SK-N-SH treated with all-trans-retinoic acid at 6 μM for 48 hours (cell line): ENCODE measurements around the gene FGF13.

Experiments
- ARNTL ChIP-seq: fragments of 450-650 bp; formaldehyde crosslinking; IDR thresholded peaks from 2 replicates; pipeline ENCODE4 v1.5.0; 2020; ENCODE audit warnings: low read depth, mild to moderate bottlenecking, moderate library complexity, borderline replicate concordance
- BACH2 ChIP-seq: fragments of 250-450 bp; sonication (Bioruptor Pico); IDR thresholded peaks from 2 replicates; pipeline ENCODE4 v1.9.0; 2021; ENCODE audit warnings: mild to moderate bottlenecking, borderline replicate concordance
- CREB5 ChIP-seq: fragments of 250-450 bp; sonication (Bioruptor Pico); IDR thresholded peaks from 2 replicates; pipeline ENCODE4 v1.5.1; 2020; ENCODE audit warnings: low read depth, mild to moderate bottlenecking, moderate library complexity
- CSRNP3 ChIP-seq: fragments of 250-450 bp; sonication (Bioruptor Pico); IDR thresholded peaks from 2 replicates; pipeline ENCODE4 v1.5.1; 2021; ENCODE audit warnings: mild to moderate bottlenecking, moderate library complexity
- OSR1 ChIP-seq: fragments of 250-450 bp; sonication (Bioruptor Pico); IDR thresholded peaks from 2 replicates; pipeline ENCODE4 v1.8.0; 2022; ENCODE audit warnings: moderate library complexity, mild to moderate bottlenecking, inconsistent platforms
- PATZ1 ChIP-seq: fragments of 250-450 bp; sonication (Bioruptor Pico); IDR thresholded peaks from 2 replicates; pipeline ENCODE4 v1.8.0; 2020; ENCODE audit warnings: mild to moderate bottlenecking, moderate library complexity, borderline replicate concordance
- ZC3H10 ChIP-seq: fragments of 250-450 bp; sonication (Bioruptor Pico); IDR thresholded peaks from 2 replicates; pipeline ENCODE4 v1.5.1; 2021; ENCODE audit warnings: mild to moderate bottlenecking, moderate library complexity
- ZFP3 ChIP-seq: fragments of 250-450 bp; sonication (Bioruptor Pico); IDR thresholded peaks from 2 replicates; pipeline ENCODE4 v1.5.0; 2020; ENCODE audit warnings: mild to moderate bottlenecking, moderate library complexity
- ZFP30 ChIP-seq: fragments of 450-650 bp; formaldehyde crosslinking; IDR thresholded peaks from 2 replicates; pipeline ENCODE4 v1.5.0; 2022; ENCODE audit warnings: mild to moderate bottlenecking, moderate library complexity
- ZNF565 ChIP-seq: fragments of 450-650 bp; formaldehyde crosslinking; conservative IDR thresholded peaks from 2 replicates; pipeline ENCODE4 v1.5.0; 2020; ENCODE audit warnings: low read depth, mild to moderate bottlenecking, moderate library complexity
- ZNF8 ChIP-seq: fragments of 450-650 bp; formaldehyde crosslinking; IDR thresholded peaks from 2 replicates; pipeline ENCODE4 v1.5.0; 2020; ENCODE audit warnings: mild to moderate bottlenecking, moderate library complexity

- TF ChIP-seq ZFP30 (CRISPR knock-in tag) (no peak), CREB5 (CRISPR knock-in tag) (no peak), ZNF8 (no peak), CSRNP3 (CRISPR knock-in tag) (no peak), ZC3H10 (no peak), ARNTL (no peak), ZNF565 (no peak), ZFP3 (CRISPR knock-in tag) (no peak), BACH2 (no peak), PATZ1 (CRISPR knock-in tag) (no peak), OSR1 (CRISPR knock-in tag) (no peak)
These were observed 7.4 kb upstream of the FGF13 start for GRCh38 chrX:138718941-138719340.
